ENCODE data around the gene CRIP1. TPM values are rescaled to one million over a fixed set of nuclear protein-coding genes. Genes with fewer than 3 reads are reported as not detected.

CRIP1 gene
- total and polyA plus RNA-seq, 2 donors (not counting 3 experiments of a cell fraction or from before 2014, with no cell fraction given) = 3.1 to 8.1 TPM

GRCh38 chr14:105456736-105457617, 29.7 kb upstream of the CRIP1 start:
- DNase-seq (ENCODE audit: low read depth, low spot score) (no peak), FAIRE-seq (no peak)
- TF ChIP-seq MAX (IDR thresholded peaks at IDR 0.05; ENCODE audit: insufficient read depth, insufficient read length) = no peak
- no peak for TF ChIP-seq EZH2 (IDR thresholded peaks at IDR 0.05; ENCODE audit: borderline replicate concordance, low read depth, low read length, severe bottlenecking)
- no peak for TF ChIP-seq POLR2A (IDR thresholded peaks at IDR 0.05; ENCODE audit: low read depth, low read length)
- TF ChIP-seq POLR2AphosphoS5 (IDR thresholded peaks at IDR 0.05; ENCODE audit: insufficient read depth, low read depth, low read length) = no peak
- TF ChIP-seq GATA2 (IDR thresholded peaks at IDR 0.05; ENCODE audit: insufficient read depth, insufficient read length, low read depth, low read length) = no peak
- no peak for TF ChIP-seq FOS (IDR thresholded peaks at IDR 0.05; ENCODE audit: borderline replicate concordance, insufficient read depth, low read length)
- TF ChIP-seq CTCF (IDR thresholded peaks at IDR 0.05; ENCODE audit: extremely low read depth in 1 of 2, insufficient read depth in 1 of 2, low read depth in 1 of 2, low read length in 2 of 2) = no peak
- TF ChIP-seq MYC (IDR thresholded peaks at IDR 0.05; ENCODE audit: low read depth, low read length) = no peak
- no peak for TF ChIP-seq JUN (IDR thresholded peaks at IDR 0.05; ENCODE audit: borderline replicate concordance, insufficient read depth, insufficient read length, low read depth)
- Histone ChIP-seq H2AFZ (ENCODE audit: low read depth, low read length) (no peak overlapping the region), H3K27ac (ENCODE audit: insufficient read depth, low read depth, low read length) (no peak overlapping the region), H3K4me3 (replicated peaks in 1 of 3; ENCODE audit: insufficient read depth in 1 of 3, low read depth in 1 of 3, low read length in 3 of 3) (no peak overlapping the region), H3K4me2 (ENCODE audit: insufficient read depth, low read length) (no peak overlapping the region), H3K27me3 (ENCODE audit: control insufficient read depth in 2 of 2, insufficient read depth in 2 of 2, low read length in 2 of 2) (no peaks in the 10 kb centered on the region), H3K79me2 (ENCODE audit: control insufficient read depth, insufficient read depth, low read length) (no peaks in the 10 kb centered on the region), H3K9me1 (replicated peaks; ENCODE audit: control insufficient read depth, extremely low read depth, insufficient read depth, low read length) (no peaks in the 10 kb centered on the region), H4K20me1 (replicated peaks; ENCODE audit: control insufficient read depth, extremely low read depth, insufficient read depth, low read length) (no peaks in the 10 kb centered on the region), H3K36me3 (ENCODE audit: control insufficient read depth in 2 of 2, extremely low read depth in 1 of 2, insufficient read depth in 2 of 2, low read length in 2 of 2) (peaks cover 0 to 53% of the 10 kb centered on the region in 2 experiments), H3K4me1 (ENCODE audit: control insufficient read depth, extremely low read depth, insufficient read depth, low read length) (no peaks in the 10 kb centered on the region), H3K9ac (replicated peaks; ENCODE audit: extremely low read depth, insufficient read depth, low read length) (no peak overlapping the region), H3K9me3 (replicated peaks; ENCODE audit: control insufficient read depth, insufficient read depth, low read length) (no peaks in the 10 kb centered on the region)
- BruUV-seq (replicated peaks) = no TSS peak
- dilution Hi-C loops (cut with MboI; ENCODE audit: extremely low pct_ligation_motif_present, low sequenced_read_pairs) = no loop called here
- CTCF ChIA-PET = interaction anchor here (0.6 to 2.6 kb wide), 5 partner anchors 8 to 71 kb away, joined by 3 to 16 read pairs (median 8); partner anchors contain the start of gene TEDC1
- POLR2A ChIA-PET = no interaction called here
- intact Hi-C loops (cut with micrococcal nuclease) = no loop called here

Data from endothelial cell of umbilical vein (primary cell).